ENCODE measurements around the gene SMOC2.
"Not testable (repeated sequence)": the region's sequence is repeated elsewhere in the genome, so short reads cannot be mapped to it uniquely, and the experiment has no call there.

Gene SMOC2

DNA sequence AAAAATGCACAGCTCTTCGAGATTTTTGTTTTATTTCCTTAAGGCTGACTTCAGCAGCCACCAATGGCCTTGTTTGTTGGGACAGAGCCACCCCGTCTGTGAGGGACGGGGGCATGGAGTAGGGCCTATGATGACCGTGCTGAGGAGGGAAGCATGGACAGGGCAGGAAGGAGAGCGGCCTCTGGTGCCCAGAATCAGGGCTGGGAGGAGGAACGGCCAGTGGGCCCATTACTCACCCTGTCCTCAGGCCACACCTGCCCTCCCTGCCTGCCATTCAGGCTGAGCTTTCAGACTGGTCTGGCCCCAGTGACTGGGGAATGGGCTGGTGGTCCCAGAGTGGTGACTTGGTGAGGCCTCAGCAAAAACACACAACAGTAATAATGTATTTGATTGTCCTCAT lies 104.4 kb downstream of the SMOC2 start:
- DNase-seq = no peak

- DNase-seq = no peak
Measured at GRCh38 chr6:168546151-168546550, 105.2 kb downstream of the SMOC2 start.

DNA sequence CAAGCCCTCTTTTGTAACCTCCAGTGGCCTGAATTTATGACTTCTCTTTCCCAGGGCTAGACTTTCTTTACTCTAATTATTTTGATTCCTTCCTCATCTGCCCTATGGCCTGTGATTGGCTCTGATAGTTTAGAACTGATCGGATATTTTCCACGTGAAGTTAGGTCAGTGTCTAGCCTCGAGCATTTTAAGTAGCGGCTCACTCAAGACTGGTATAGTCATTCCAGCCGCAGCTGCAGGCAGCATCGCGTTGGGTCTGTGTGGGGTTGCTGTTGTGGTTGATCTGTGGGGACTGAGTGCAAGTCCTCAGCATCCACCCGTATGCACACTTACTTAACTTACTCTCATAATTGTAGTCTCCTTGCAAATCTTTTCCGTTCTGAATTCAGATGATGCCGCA lies 105.7 kb downstream of the SMOC2 start:
- no peak for DNase-seq

- DNase-seq = no peak
Measured at GRCh38 chr6:168550326-168550725, 109.3 kb downstream of the SMOC2 start.

DNA sequence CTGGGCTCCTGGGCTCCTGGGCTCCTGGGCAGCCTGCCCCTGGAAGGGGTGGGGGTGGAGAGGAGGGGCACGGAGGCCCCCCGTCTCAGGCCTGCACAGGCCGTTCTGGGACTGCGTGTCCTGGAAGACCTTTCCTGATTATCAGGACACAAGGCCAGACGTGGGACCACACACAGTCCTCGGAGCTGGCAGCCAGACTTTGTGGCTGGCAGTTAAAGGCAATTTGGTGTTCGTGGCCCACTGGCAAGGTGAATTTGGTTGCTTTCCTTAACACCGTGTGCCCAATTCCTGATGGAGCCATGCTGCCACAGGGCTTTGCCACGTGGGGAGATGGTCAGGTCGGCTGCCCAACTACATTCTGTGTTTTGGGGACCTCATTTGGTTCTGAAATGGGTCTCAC lies 113.5 kb downstream of the SMOC2 start:
- DNase-seq = no peak

- DNase-seq = no peak
Measured at GRCh38 chr6:168554898-168555617, 114.1 kb downstream of the SMOC2 start.

DNA sequence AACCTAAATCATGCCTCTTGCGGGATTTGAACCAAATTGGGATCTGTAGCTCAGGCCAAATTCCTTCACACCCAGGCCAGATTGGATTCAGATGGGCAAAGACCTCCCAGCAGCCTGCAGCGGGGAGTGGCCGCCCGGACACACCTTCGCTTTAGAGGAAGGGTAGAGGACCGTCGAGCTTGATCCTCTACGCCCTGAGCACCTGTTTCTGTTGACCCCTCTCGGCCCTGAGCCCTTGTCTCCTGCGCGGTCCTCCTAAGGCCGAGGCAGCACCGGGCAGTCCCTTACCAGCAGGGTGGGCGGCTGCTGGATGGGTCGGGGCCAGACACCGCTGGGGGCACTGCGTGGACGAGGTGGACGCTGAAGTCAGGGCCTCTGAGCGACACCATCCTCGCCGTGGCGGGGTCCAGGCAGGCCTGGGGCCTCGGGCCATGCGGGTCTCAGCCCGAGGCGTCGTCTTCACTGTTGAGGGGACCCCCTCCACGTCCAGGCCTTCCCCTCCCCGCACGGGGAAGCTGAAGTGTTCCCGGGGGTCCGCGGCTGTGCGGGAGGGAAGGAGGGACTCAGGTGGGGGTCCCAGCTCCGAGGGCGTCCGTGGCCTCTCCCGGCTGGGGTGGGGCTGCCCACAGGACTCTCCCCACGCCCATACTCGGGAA lies 114.8 kb downstream of the SMOC2 start:
- DNase-seq = no peak

GRCh38 chr6:168557512-168557911 lies 116.5 kb downstream of the SMOC2 start:
- no peak for DNase-seq

DNA sequence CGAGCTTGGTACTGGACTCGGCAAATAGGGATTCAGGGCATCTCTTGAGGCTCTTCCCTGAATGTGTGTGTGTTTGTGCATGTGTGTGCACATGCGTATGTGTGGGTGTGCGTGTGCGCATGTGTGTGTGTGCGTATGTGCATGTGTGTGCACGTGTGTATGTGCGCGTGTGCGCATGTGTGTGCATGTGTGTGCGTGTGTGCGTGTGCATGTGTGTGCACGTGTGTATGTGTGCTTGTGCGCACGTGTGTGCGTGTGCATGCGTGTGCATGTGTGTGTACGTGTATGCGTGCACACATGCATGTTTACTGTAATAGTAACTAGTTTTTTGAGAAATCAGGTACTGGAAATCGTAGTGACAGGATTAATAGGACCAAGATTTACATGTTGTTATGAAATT lies 117.7 kb downstream of the SMOC2 start:
- DNase-seq = no peak

GRCh38 chr6:168559574-168560098 lies 118.7 kb downstream of the SMOC2 start:
- no peak for DNase-seq

DNA sequence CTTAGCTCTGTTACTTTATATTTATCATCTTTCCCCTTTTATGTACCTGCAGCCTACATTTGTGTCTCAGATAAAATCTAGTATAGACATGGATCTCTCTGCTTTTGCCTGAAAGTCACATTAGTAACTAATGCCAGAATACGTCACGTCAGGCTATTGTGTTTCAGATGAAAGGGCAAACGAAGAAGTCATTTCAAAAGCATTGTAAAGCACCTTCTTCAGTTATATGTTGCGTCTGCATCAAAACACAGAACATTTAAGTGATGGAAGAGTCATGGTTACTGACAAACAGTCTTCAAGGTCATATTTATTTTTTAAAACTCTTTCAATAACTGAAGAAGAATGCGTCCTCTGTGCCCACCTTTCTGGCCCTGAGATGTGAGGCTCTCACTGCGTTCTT lies 119.1 kb downstream of the SMOC2 start:
- DNase-seq = no peak

GRCh38 chr6:168562576-168563151 lies 121.7 kb downstream of the SMOC2 start:
- no peak for DNase-seq

- no peak for DNase-seq
Measured at GRCh38 chr6:168563656-168564055, 122.7 kb downstream of the SMOC2 start.

- DNase-seq = no peak
Measured at GRCh38 chr6:168565112-168565511, 124.1 kb downstream of the SMOC2 start.

DNA sequence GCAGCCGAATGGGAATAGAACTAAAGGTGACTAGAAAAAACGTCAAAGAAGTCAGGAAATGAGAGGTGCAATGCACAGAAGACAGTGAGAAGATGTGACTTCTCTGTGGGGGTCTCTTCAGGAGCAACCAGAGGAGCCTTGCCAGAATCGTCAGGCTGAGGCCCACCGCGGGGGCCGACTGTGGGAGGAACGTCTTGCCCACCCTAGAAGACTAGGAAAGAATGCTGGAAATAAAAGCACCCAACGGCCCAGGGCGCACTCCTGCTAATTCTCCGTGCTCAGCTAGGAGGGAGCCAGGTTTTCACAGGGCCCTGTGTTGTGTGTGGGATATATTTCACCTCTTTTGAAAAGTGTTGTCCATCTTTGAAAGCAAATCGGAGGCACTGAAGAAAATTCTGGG lies 129.2 kb downstream of the SMOC2 start:
- no peak for DNase-seq

DNA sequence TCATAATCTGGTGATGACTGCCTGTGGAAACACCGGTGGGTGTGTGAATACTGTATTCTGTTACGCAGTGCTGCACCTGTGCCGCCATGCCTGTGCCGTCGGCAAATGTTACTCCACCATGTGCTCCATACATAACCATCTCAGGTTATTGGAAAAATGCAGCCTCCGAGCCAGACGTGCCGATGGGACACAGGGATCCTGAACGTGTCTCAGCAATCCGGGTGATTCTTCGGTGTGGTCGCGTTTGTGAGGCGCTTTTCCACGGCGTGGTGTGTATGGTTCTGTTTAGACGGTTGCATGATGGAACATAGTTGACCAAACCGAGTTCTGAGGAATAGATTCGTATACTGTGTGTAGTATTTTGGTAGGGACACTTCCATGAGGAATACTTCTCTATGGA lies 130.3 kb downstream of the SMOC2 start:
- DNase-seq = no peak

- DNase-seq = not testable (repeated sequence)
Measured at GRCh38 chr6:168573276-168573835, 132.4 kb downstream of the SMOC2 start.

DNA sequence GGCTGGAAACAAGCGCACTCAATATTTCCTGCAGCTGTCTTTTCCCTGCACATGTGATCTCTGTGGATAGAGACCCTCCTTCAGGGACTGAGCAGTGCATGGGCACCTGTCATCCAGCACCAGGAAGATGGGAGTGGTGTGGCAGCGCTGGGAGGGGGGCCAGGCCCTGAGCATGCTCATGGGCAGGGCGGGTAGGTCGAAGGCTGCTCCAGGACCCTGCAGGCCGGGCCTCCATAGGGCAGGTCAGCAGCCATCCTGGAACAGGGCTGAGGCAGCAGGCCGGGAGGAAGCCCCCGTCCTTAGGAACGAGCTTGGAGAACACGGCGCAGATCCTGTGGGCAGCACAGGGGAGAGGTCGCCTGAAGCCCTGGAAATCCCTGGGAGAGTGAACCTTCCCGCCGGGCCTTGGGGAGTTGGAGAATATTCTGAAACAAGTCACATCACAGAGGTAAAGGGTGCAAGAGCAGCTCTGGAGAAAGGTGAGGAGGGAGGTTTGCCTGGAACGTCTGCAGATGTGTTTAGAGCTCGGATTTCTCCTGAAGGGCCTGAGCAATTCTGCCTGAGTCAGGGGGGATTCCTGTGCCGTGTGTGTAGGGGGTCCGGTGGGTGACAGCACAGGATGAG lies 133.2 kb downstream of the SMOC2 start:
- DNase-seq = no peak

DNA sequence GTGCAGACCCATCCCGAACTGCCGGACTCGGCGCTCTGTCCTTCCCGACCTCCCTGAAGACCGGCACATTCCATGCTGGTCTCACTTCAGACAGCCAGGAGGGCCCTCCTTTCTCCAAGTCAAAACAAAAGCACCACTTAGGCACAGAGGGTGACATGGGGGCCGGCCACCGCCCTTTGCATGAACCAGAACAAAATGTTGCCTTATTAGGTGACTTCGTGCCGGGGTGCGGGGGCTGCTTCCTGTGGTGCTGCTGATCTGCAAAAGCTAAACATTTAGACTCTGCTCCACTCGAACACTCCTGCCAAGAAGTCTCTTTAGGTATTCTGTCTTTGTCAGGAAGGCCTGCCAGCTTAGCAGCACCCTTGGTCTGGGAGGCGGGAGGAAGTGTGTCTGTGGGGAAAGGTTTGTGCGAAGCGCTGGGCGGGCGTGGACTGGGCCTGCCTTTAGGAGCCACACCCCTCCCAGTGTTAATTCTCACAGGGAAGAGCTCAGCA lies 133.8 kb downstream of the SMOC2 start:
- DNase-seq = no peak

GRCh38 chr6:168575346-168576098 lies 134.5 kb downstream of the SMOC2 start:
- DNase-seq = no peak

DNA sequence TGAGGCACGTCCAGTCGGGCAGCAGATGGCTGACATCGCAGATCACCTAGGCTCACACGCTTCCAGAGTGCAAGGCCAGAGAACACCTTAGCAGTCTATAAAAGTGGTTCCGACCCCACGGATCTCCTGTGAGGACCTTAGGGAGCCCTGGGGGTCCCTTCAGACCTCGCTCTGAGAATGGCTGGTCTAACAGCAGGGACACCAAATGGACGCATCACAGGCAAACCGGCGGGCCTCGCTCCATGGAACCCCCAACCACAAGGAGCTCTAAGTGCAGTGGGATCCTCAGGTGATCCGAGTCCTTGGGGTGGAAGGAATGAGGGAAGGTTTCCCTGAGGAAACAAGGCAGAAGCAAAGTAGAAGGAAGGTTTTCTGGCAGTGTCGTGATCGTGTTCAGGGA lies 135.4 kb downstream of the SMOC2 start:
- DNase-seq = no peak

DNA sequence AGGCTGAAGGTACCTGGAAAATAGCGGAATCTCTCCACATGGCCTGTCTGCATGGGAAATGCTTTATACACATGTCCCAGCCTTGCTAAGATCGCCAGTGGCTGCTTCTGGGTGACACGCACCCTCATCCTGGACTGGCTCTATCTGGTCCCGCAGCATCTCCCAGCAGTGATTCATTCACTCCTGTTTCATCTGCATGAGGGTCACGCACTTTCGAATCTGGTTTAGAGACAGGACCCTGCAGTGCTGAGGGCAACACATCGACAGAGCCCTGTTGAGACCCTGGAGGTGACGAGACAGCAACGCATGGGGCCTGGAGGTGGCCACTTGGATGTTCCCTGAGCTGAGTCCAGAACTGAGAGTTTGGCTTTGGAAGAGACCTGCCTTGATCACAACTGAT lies 136.5 kb downstream of the SMOC2 start:
- no peak for DNase-seq

Measured in central memory CD4-positive, alpha-beta T cell (primary cell).